LNCAP (cell line): ENCODE results near the gene SLC25A45.

Source experiments
- TF ChIP-seq, protein P1 (sequence below): fragments of 450-650 bp; IDR thresholded peaks from 2 replicates; pipeline ENCODE4 v1.5.1; 2017; ENCODE audit warnings: mild to moderate bottlenecking

Gene SLC25A45

DNA sequence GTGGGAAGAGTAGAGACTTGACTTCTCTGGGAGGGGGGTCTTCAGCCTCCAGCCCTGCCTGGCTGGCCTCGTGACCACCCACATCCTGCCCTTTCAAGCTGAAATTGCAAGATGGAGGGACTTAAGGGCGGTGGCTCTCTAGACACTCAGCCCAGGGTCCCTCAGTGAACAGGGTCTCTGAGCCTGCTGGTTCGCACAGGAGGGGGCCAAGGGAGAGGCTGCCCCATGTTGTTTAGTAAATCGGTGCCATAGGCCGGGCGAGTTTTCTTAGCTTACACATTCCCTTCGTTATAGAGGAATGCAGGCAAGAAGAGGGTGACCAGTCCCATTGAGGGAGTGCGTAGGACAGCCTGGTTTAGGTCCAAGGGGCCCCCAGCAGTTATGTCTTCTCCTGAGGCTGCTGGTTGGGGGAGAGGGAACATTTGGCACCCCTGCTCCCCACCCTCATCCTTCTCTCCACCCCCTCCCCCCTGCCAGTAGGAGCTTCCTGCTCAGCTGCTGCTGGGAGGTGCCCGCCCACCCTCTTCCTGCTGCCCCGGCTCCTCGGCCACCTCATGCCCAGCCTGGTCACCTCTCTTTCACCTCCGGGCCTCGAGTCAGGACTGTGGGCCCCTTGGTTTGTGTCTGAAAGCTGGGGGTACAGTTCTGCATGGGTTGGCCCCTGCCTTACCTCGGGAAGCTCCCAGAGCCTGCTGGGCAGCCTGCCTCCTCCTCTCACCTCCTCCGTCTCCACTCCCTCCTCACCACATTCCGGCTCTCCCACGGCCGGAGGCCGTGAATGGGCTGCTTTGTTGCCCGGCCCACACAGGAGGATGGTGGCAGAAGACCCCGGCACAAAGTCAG, 7.9 kb upstream of the SLC25A45 start:
- TF ChIP-seq, protein P1, sequence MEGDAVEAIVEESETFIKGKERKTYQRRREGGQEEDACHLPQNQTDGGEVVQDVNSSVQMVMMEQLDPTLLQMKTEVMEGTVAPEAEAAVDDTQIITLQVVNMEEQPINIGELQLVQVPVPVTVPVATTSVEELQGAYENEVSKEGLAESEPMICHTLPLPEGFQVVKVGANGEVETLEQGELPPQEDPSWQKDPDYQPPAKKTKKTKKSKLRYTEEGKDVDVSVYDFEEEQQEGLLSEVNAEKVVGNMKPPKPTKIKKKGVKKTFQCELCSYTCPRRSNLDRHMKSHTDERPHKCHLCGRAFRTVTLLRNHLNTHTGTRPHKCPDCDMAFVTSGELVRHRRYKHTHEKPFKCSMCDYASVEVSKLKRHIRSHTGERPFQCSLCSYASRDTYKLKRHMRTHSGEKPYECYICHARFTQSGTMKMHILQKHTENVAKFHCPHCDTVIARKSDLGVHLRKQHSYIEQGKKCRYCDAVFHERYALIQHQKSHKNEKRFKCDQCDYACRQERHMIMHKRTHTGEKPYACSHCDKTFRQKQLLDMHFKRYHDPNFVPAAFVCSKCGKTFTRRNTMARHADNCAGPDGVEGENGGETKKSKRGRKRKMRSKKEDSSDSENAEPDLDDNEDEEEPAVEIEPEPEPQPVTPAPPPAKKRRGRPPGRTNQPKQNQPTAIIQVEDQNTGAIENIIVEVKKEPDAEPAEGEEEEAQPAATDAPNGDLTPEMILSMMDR, result no peak

DNA sequence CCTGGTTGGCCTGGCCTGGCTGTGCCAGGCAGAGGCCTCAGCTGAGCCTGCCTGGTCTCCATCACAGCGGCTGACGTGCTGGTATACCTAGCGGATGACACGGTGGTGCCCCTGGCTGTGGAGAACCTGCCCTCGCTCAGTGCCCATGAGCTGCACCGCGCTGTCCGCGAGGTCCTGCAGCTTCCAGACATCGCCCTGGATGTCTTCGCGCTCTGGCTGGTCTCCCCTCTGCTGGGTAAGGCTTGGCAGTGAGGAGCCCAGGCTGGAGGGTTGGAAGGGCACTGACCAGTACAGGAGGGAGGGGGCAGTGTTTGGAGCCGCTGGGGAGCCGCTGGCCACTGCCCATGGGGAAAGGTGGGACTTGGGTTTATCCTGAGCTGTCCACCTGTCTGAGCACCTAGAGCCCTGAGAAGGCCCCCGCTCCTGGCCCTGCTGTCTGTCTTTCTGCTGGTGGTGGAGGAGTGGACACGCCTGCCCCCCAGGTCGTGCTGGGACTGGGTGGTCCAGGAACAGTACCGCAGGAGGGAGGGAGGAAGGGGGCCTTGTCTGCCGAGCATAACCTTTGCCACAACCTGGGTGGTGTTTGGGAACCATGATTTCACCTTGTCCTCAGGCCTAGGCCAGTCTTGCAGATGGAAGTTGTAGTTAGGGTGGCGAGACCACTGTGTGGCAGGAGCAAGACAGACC, 7.0 kb upstream of the SLC25A45 start:
- TF ChIP-seq, protein P1, result no peak

DNA sequence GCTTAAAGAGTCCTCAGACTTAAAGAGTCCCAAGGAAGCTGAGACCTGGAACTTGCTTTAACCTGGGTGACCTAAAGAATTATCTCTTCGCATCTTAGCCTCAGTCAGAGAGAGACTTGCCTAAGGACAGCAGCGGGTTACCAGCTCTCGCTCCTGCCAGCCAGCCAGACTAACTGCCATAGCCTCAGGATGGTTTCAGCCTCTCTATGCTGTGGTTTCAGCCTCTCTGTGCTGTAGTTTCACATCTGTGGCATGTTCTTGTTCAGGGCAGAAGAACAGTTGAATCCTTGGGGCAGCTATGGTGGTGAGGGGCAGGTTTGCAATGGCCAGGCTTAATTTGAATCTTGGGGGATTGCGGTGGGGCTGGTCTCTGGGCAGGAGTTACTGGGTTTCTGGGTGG, 6.3 kb upstream of the SLC25A45 start:
- TF ChIP-seq, protein P1, result no peak

DNA sequence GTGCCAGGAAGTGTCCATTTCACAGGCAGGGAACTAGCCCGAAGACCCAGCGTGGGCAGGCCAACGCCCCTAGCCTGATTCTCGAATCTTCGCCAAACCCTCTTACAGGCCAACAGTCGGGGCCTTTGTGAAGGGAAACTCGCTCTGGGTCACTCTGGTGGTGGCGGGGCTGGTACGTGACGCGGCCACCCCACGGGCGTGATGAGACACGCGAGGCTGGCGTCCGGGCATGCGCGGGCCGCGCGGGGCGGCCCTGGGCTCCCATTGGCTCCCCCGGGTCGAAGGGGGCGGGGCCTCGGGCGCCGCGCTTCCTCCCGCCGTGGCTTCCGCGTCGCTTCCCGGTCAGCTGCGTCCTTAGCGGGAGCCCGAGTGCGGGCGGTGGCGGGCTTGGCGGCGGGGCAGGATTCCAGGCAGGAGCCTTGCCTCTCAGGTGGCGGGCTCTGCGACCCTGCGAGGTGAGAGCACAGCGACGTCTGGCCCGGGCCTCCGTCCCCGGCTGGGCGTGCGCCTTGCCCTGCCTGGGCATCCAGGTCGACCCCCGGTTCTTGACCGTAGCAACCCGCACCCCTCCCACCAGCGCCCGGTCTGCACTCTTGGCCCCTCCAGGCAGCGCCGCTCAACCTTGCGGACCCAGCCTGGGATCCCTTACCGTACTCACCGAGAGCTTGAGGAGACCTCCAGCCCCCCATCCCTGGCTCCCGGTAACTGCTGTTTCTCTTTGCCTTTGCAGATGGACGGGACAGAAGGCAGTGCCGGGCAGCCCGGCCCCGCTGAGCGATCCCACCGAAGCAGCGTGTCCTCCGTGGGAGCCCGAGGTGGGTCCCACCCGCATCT, 4.1 kb upstream of the SLC25A45 start, which contains the start of gene FRMD8:
FRMD8 (plus strand) TSS at position 331 of the 834 bp plus-strand sequence; CDS start at position 731, 400 bp downstream.
- TF ChIP-seq, protein P1, result no peak

DNA sequence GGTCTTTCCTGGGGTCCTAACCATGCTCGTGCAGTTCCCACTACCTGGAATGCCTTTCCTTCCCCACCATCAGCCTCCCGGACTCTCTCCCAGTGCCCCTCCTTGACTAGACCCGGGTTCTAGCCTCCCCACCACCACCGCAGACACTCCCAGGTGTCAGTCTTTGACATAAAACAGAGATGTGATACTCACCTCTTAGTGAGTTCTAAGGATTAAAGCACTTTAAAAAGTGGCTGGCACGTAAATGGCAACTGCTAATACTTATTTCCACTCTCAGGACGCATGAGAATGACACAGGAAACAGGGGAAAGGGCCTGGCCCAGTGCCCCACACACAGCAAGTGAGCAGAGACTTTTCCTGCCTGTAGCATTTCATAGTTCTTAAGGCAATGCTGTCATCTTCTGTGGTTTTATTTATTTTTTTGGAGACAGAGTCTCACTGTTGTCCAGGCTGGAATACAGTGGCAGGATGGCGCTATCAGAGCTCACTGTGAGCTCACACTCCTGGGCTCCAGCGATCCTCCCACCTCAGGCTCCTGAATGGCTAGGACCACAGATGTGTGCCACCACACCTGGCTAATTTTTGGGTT, 1.9 kb upstream of the SLC25A45 start:
- TF ChIP-seq, protein P1, result no peak

DNA sequence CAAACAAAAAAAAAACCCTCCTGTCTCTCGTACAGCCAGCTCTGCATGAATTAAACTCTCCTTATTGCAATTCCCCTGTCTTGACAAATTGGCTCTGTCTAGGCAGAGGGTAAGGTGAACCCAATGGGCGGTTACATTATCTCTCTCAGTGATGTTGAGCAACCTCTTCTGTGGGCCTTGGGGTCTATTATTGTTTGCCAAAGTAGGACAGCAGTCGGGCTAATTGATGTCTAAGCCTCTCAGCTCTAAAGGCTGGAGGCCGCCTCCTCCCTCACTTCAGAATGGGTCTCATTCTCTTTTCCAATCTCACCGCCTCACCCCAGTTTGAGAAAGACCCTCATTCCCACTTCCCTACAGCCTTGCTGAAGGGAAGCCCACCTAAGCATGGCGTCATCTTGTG, 1.3 kb upstream of the SLC25A45 start:
- TF ChIP-seq, protein P1, result no peak

DNA sequence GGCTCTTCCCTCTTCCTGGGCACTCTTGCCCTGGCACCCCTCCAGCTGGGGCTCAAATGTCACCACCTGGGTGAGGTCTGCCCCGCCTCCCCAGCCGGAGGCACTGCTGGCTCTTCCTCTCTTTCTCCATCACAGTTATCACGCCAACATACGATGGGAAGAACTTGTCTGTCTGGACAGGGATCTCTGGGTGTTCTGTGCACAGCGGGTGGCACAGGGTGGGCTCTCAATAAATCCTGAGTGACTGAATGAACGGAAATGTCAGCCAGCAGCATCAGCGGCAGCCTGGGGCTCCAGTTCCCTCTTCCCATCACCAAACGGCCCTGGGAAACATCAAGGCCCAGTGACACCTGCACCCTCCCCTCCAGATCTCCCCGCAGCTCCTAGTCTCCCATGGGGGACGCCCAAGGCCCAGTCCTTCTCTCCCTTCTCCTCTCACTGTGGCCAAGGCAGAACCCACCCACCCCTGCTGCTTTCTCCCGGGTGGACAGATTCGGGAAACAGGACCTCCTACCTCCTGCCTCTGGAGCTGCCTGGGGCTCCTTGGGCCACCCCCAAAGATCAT, 440 bp upstream of the SLC25A45 start:
- TF ChIP-seq, protein P1, result no peak
